ENCODE results near the gene ANXA6. TPM values are rescaled to one million over a fixed set of nuclear protein-coding genes. Genes with fewer than 3 reads are reported as not detected.

ANXA6 gene
- total and polyA plus RNA-seq, 9 of the 15 experiments (the other 6 are each of a cell fraction or from before 2014, with no cell fraction given): 0.70 to 13.2 (median 8.3) TPM

- peak; percentile 79 for TF ChIP-seq NR2C2 (CRISPR knock-in tag; IDR thresholded peaks at IDR 0.05)
- peak; percentile 94 for TF ChIP-seq NR2C2 (tag; IDR thresholded peaks at IDR 0.05)
- TF ChIP-seq NR2F6 (CRISPR knock-in tag; IDR thresholded peaks at IDR 0.05): peak; percentile 97
- peak in 1 of 2 experiments; percentile 45; a peak in 1 of 4 replicates for TF ChIP-seq NONO (IDR thresholded peaks at IDR 0.05; ENCODE audit: low read depth in 2 of 2, low read length in 1 of 2)
- peak in 1 of 2 experiments; percentile 91; a peak in 2 of 4 replicates for TF ChIP-seq RCOR1 (IDR thresholded peaks at IDR 0.05; ENCODE audit: borderline replicate concordance in 1 of 2, low read depth in 2 of 2, low read length in 2 of 2)
- TF ChIP-seq SMARCA5 (IDR thresholded peaks at IDR 0.05): peak; percentile 48; the same call in 1 of the 2 replicates
Observed at GRCh38 chr5:151126199-151126645, 31.4 kb downstream of the ANXA6 start (continued).

- ATAC-seq (no peak), FAIRE-seq (peak; percentile 11), DNase-seq (ENCODE audit: extremely low read depth in 1 of 4, low spot score in 3 of 4) (no peak)
- H3K79me2 ChIP-seq (ENCODE audit: control insufficient read depth, insufficient read depth, low read length): no peaks in the 10 kb centered on the region
- H3K9ac ChIP-seq (ENCODE audit: insufficient read depth in 1 of 2, low read depth in 2 of 2, low read length in 2 of 2): no peak overlapping the region
- in situ Hi-C loops (cut with MboI): loop anchor here (10.0 kb wide), 1 partner anchor 399 kb away; no protein-coding TSS in a partner anchor
- H3K27ac ChIP-seq (ENCODE audit: extremely low read depth, low read depth, low read length): no peak overlapping the region
- intact Hi-C loops (cut with micrococcal nuclease): loop anchor here (5.0 kb wide), 2 partner anchors 397 to 527 kb away; no protein-coding TSS in a partner anchor
- no TSS peak for BruUV-seq (replicated peaks)
- TF ChIP-seq SIN3A (IDR thresholded peaks at IDR 0.05; ENCODE audit: borderline replicate concordance in 2 of 2, control insufficient read depth in 1 of 2, low read depth in 2 of 2, low read length in 2 of 2): no peak
- TF ChIP-seq ATF3 (IDR thresholded peaks at IDR 0.05): peak; percentile 24; the same call in 1 of the 2 replicates
- TF ChIP-seq ATF3 (CRISPR knock-in tag; conservative IDR thresholded peaks at IDR 0.05): no peak
- TF ChIP-seq ZMIZ1 (IDR thresholded peaks at IDR 0.05; ENCODE audit: low read depth in 2 of 2, low read length in 2 of 2): no peak
- TF ChIP-seq MTA3 (IDR thresholded peaks at IDR 0.05; ENCODE audit: borderline replicate concordance): no peak
- TF ChIP-seq SPI1 (IDR thresholded peaks at IDR 0.05; ENCODE audit: borderline replicate concordance, low read depth, low read length): peak; percentile 32; the same call in 1 of the 2 replicates
- no peak for TF ChIP-seq MXI1 (IDR thresholded peaks at IDR 0.05; ENCODE audit: low read depth, low read length)
- 0 out of 2 replicates have a peak, but pooled peaks have one; percentile 5 for TF ChIP-seq FOXK1 (CRISPR knock-in tag; IDR thresholded peaks at IDR 0.05; ENCODE audit: borderline replicate concordance)
- H3K4me1 ChIP-seq (replicated peaks in 1 of 2; ENCODE audit: control insufficient read depth in 2 of 2, insufficient read depth in 2 of 2, low read length in 2 of 2): peaks cover 7 to 8% of the 10 kb centered on the region in 2 experiments; a peak in 4 of 5 replicates
- H2AFZ ChIP-seq (ENCODE audit: low read depth, low read length): no peak overlapping the region
- peaks cover 0 to 8% of the 10 kb centered on the region in 2 experiments; a peak in 1 of 5 replicates for H3K27me3 ChIP-seq (ENCODE audit: control insufficient read depth in 2 of 2, insufficient read depth in 2 of 2, low read length in 2 of 2)
- no peaks in the 10 kb centered on the region for H3K36me3 ChIP-seq (ENCODE audit: control insufficient read depth, insufficient read depth, low read length)
- ChIA-PET CTCF (ENCODE audit: low intra/inter-chr PET ratio) (interaction anchor here (1.1 to 2.2 kb wide), 3 partner anchors 39 to 191 kb away, joined by 4 to 30 read pairs (median 17); no protein-coding TSS in a partner anchor), POLR2A (interaction anchor here (0.6 to 1.8 kb wide), 4 partner anchors 39 to 842 kb away, joined by 3 to 10 read pairs (median 6); no protein-coding TSS in a partner anchor)
- no peaks in the 10 kb centered on the region for H3K9me3 ChIP-seq (replicated peaks; ENCODE audit: control insufficient read depth, insufficient read depth, low read depth, low read length)
- peaks cover 4% of the 10 kb centered on the region for H3K9me1 ChIP-seq (ENCODE audit: control insufficient read depth, insufficient read depth, low read length)
- H4K20me1 ChIP-seq (replicated peaks; ENCODE audit: control insufficient read depth, insufficient read depth, low read length): no peaks in the 10 kb centered on the region
- H3K4me3 ChIP-seq: no peak overlapping the region
- 27% methylated on average over 7 of the region's 7 CpGs for WGBS (ENCODE audit: insufficient coverage, low coverage, missing lambda C conversion rate)
- H3K4me2 ChIP-seq (ENCODE audit: insufficient read depth, low read length): no peak overlapping the region
Observed at GRCh38 chr5:151125421-151125820, 32.2 kb downstream of the ANXA6 start.
